HG03520 (cell line): ENCODE measurements around the gene TMED5.
"Not testable (repeated sequence)": the region's sequence is repeated elsewhere in the genome, so short reads cannot be mapped to it uniquely, and the experiment has no call there.

Experiments
- ATAC-seq: cut with Tn5 transposase; IDR thresholded peaks from one replicate; pipeline ENCODE4 v1.9.1; 2021; ENCODE audit warnings: mild to moderate bottlenecking, moderate library complexity; ENCODE audit not compliant: unreplicated experiment

The TMED5 gene

DNA sequence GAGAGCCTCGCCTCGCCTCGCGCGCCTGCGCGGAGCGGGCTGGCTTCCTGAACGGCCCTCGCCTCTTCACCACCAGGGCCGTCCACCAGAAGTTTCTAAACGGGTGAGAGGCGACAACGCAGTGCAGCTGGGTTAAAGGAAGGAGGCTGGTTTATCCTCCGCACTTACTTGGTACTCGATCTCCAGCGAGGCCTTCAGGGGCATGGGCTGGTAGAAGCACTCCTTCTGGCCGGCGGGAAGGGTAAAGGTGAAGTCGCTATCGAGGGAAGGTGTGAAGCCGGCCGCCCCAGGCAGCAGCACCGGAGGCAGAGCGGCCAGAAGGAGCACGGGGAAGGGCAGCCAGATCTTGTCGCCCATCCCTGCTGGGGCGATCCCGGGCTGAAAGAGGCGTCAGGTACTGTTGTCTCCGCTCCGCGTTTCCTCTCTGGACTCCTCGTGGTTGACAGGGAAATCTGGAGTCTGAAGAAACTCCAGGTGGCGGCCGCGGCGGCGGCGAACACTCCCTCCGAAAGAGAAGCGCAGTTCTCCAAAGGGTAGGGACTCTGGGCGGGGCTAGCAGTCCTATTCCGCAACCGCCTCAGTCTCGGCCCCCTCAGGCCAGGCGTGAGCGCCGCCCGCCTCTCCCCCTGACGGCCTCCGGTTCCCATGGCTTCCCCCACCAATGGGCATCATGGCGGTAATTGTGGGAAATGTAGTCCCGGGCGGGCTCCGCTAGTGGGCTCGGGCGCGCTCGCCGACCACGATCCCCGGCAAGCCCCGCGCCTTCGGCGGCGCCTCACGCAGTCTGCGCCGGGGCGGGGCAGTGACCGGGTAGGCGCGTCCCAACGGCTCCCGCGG, at the start of gene TMED5:
TSS of gene TMED5 (minus strand) at position 528 of the 837 bp plus-strand sequence. CDS start at position 357, 171 bp downstream.
- peak; percentile 79 for ATAC-seq

DNA sequence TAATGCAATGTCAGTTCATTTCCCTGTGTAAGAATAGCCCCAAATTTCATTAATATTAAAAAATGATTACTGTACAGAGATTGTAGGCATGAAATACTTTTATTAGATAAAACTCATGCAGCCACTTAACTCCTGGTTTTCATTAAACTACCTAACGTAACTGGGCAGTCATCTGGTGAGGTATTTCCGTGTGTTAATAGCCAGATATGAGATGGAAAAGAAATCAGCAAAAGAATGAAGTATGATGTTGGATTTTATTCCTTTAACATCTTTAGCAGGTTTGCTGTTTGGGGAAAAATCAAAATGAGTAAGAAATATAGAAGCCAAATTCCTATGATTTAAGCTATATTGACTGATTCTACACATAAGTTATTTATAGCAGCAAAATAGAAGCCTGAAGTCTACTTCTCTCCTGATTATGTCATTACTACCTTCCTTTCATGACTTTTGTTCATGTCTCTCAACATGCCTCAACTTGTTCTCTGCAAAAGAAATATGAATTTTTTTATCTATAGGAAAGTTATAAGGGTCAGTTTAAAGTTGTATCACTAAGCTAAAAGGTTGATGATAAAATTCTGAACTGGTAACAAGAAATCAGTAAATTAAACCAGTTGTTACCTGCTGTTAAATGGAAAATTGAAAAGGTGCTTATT, 42.9 kb upstream of the TMED5 start:
- ATAC-seq: no peak

DNA sequence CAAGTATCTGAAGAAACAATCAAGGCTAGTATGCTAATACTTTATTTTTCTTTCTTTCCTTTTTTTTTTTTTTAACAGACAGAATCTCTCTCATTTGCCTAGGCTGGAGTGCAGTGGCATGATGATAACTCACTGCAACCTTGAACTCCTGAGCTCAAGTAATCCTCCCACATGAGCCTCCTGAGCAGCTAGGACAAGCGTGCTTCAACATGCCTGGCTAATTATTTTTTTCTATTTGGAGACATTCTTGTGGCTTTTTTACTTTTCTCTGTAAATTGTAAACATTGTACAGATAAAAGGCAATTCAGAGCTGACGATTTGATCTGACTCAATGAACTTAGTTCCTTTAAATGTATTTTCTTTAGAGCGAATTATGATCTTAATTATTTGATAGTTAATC, 41.7 kb upstream of the TMED5 start:
- ATAC-seq: no peak

- not testable (repeated sequence) for ATAC-seq
These were observed 40.5 kb upstream of the TMED5 start for GRCh38 chr1:93220716-93221115.

DNA sequence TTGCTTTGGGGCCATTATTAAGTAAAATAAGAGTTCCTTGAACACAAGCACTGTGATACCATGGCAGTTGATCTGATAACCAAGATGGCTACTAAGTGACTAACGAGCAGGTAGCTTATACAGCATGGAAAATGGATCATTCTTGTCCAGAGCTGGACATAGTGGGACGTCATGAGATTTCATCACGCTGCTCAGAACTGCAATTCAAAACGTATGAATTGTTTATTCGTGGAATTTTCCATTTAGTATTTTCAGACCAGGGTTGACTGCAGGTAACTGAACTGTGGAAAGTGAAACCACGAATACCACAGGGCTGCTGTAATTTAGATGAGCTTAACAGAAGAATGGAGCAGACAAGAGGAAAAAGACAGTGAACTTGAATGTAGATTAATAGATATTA, 39.2 kb upstream of the TMED5 start:
- no peak for ATAC-seq

DNA sequence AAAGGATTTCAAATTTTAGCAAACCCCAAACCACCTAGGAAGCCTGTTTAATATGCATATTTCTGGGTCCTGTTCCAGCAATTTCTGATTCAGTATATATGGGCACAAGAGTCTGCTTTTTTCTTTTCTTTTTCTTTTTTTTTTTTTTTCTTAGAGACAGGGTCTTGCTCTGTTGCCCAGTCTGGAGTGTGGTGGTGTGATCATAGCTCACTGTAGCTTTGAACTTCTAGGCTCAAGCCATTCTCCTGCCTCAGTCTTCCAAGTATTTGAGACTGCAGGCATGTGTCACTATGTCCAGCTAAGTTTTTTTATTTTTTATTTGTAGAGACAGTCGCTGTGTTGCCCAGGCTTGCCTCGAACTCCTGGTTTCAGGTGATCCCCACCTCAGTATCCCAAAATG, 35.1 kb upstream of the TMED5 start:
- no peak for ATAC-seq

DNA sequence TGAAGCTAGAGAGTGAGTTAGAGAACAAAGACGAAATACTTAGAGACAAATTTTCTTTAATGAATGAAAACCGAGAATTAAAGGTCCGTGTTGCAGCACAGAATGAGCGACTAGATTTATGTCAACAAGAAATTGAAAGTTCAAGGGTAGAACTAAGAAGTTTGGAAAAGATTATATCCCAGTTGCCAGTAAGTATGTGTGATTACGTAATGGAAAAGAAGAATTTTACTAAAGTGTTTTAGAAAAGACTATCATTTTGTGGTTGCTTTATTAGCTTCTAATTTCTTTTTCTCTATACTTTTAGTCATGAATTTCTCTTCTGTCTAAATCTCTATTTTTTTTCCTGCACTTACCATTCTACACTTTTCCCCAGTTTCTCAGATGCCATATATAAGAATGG, 27.0 kb upstream of the TMED5 start:
- ATAC-seq: no peak

DNA sequence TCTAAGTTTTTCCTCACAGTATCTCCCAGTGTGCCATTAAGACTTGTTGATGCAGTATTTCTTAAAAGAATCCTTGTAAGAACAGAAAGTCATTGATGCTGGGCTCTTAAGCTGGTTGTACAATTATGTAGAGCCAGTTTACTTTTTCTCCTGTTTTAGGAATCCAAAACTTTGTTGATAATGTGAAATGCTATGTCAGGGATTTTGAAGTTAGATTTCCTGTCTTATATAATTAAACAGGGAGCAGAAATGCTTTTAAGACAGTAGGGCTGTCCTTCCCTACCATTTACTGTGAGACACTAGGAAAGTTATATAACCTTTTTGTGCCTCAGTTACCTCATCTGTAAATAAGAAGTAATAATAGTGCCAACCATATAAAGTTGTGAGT, 26.3 kb upstream of the TMED5 start:
- ATAC-seq: no peak

- no peak for ATAC-seq
These were observed 25.8 kb upstream of the TMED5 start for GRCh38 chr1:93205892-93206566.

DNA sequence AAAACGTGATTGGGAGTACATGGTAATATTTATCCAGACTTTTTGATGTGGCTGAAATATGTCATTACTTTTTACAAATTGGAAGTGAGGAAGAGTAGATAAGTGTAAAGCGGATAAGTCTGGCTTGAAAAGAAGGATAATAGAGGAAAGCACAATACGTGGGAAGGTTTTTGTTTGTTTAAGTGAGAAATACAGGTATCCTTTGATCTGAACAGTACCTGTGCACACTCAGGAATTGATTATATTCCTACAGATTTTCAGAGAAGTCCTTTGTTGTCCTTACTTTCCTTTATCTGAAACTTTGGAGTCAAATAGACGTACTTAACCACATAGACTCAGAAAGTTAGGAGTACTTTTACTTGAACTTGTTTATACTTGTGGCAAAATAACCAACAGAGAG, 20.5 kb upstream of the TMED5 start:
- no peak for ATAC-seq

GRCh38 chr1:93200086-93200620, 19.9 kb upstream of the TMED5 start:
- no peak for ATAC-seq

DNA sequence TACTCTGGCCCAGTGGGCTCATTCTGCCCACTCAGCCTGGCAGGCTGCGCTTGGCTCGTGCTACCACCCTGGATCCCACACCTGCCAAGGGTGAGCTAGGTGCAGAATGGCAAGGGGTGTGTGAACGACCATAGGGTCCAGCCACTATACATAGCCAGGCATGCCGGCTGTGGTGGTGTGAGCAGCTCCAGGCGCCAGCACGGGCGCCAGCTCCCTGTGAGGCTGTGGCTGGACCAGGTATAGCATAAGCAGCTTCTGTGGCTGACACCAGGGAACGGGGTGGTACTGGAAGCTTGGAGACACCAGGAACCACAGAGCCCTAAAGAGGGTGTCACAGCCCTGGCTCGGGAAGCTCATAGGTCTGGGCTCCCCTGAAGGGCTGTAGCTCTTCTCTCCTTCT, 18.9 kb upstream of the TMED5 start:
- no peak for ATAC-seq

DNA sequence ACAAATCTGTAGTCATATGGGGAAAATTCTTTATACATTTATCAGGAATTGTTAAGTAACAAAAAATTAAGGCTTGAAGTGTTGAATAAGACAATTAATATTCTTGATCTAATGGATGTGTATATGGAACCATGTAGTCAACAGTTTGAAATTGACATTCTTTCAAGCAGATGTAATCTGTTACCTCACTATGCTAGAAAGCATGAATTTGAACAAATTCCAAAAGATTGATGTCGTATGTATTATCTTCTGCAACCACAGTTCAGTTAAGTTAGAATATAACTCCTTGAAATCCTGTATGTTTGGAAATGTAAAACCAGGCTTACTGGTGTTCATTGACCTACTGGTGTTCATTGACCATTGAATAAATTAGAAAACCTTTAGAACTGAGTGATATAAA, 16.4 kb upstream of the TMED5 start:
- ATAC-seq: no peak

GRCh38 chr1:93194231-93194990, 14.2 kb upstream of the TMED5 start:
- no peak for ATAC-seq

DNA sequence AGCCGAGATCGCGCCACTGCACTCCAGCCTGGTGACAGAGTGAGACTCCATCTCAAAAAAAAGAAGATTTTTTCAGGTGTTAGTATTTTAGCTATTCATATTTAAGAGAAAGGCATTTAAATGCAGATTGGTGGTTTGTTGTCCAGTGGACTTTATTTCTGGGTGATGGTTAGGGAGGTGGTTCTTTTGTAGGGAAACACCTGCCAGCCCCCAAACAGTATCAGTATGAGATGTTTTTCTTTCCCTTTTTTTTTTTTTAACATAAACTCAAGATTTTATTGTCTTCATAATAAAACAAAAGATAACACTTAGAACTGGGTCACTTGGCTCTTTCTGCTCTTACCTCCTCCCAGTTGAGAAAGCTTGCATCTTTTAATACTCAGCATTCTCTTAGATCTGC, 10.2 kb upstream of the TMED5 start:
- no peak for ATAC-seq

DNA sequence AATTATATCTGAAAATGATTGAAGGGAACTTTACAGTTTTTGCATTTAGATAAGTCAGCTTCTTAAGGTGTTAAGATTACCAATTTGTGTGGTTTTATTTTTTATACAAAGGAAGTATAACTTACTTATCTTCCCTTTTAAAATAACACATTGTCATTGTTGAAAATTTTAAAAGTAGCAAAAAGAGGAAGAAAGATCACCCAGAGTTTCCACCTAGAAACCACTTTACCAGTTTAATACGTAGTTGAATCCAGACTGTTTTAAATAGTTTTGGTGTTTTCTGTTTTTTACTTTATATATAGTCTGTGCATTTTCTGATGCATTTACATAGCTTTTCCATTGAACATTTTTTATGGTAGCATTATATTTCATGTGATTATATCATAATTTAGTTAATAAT, 6.5 kb upstream of the TMED5 start:
- no peak for ATAC-seq

- ATAC-seq: peak; percentile 3
These were observed 755 bp upstream of the TMED5 start, which contains the start of gene CCDC18 for GRCh38 chr1:93180723-93181613. Gene CCDC18 (plus strand): TSS chr1:93180724. CDS start chr1:93183362, 2,638 bp downstream.

DNA sequence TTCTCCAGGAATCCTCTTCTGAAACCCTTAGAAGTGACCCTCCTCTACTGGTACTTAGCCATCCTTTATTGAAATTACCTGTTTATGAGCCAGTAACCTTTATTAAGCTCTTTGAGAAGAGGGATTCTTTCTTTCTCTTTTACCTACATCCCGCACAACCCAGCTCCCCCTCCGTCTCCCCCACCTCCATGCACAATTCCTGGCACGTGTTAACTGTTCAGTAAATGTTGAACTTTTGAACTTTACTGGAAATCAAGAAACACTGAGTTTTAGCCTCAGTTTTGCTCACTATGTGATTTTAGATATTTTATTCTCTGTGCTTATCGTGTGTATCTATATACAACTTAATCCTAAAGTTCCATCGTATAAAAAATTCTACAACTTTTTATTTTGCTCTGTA, 1.8 kb downstream of the TMED5 start:
- ATAC-seq: no peak

- ATAC-seq: no peak
These were observed 2.2 kb downstream of the TMED5 start for GRCh38 chr1:93177991-93178390.

DNA sequence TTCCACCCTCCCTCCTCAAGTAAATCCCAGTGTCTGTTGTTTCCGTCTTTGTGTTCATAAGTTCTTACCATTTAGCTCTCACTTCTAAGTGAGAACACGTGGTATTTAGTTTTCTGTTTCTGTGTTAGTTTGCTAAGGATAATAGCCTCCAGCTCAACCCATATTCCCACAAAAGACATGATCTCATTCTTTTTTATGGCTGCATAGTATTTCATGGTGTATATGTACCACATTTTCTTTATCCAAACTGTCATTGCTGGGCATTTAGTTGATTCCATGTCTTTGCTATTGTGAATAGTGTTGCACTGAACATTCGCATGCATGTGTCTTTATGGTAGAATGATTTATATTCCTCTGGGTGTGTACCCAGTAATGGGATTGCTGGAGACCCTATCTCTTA, 5.6 kb downstream of the TMED5 start:
- ATAC-seq: not testable (repeated sequence)
